ENCODE results near the gene PGF.
A peak's percentile ranks its signal among the peaks of the same experiment; 100 is the strongest.

Gene PGF

DNA sequence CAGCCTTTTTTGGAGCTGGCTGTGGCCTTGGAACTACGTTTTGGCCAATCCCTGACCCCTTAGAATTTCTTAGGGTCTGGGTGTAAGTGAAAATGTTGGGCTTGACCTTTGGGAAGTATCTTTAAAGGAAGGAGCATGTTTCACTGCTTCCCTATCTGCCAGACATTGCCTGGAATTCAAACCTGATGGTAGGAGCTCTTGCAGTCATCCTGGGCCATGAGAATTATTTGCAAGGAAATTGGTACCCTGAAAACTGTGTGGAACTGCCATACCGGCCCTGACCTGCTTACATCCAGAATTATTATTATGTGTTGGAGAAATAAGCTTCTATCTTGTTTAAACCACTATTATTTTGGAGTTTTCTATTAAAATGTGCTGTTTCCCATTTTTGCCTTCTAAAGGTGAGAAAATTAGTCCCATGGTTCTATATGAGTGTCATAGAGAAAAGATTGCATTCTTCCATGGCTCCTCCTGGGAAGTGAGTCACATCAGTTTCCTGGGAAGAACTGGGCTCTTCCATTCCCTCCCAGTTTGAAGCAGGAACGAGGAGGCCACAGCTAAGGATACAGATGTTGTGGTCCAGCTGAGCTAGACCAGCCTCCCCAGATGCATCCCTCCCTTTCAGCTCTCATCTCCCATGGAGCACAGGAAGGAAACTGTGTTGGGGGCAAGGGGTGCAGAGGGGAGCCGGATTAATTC is 9.5 kb upstream of the PGF start:
- no peak overlapping the region for H3K27ac ChIP-seq (replicated peaks; ENCODE audit: low read length)
- H3K18ac ChIP-seq (ENCODE audit: low read length), result peak overlapping the region; percentile 27
- no peak overlapping the region for H3K23ac ChIP-seq (ENCODE audit: low read depth, low read length, poor library complexity)
- H3K4me2 ChIP-seq (ENCODE audit: insufficient read depth, low read length, poor library complexity, severe bottlenecking), result no peak overlapping the region
- no peaks in the 10 kb centered on the region for H3K36me3 ChIP-seq (replicated peaks in 1 of 2; ENCODE audit: control insufficient read depth in 2 of 2, insufficient read depth in 2 of 2, low read length in 2 of 2)
- no peak overlapping the region for H3K4me3 ChIP-seq (ENCODE audit: low read length in 2 of 2)
- no peaks in the 10 kb centered on the region for H3K79me1 ChIP-seq (ENCODE audit: low read depth, low read length)
- no CpG with 5 or more reads among the region's 4 CpGs for WGBS, 2 donors (ENCODE audit: extremely low coverage in 2 of 2, insufficient read length in 2 of 2, insufficient replicate concordance in 1 of 2)
- no peak overlapping the region for H3K4ac ChIP-seq (ENCODE audit: low read length)
- H4K91ac ChIP-seq (ENCODE audit: low read depth, low read length, poor library complexity), result no peak overlapping the region
- no peaks in the 10 kb centered on the region for H3K9me3 ChIP-seq (replicated peaks in 1 of 2; ENCODE audit: control insufficient read depth in 2 of 2, insufficient read depth in 1 of 2, low read depth in 1 of 2, low read length in 2 of 2)
- H2BK15ac ChIP-seq (ENCODE audit: low read length), result no peak overlapping the region
- no peaks in the 10 kb centered on the region for H3K27me3 ChIP-seq (ENCODE audit: control insufficient read depth in 3 of 3, insufficient read depth in 3 of 3, low read depth in 1 of 3, low read length in 3 of 3)
- no peak overlapping the region for H2AFZ ChIP-seq (ENCODE audit: low read length)
- no peak overlapping the region for H3K9ac ChIP-seq (ENCODE audit: low read depth, low read length, poor library complexity)
- H2BK12ac ChIP-seq (ENCODE audit: low read length), result no peak overlapping the region
- DNase-seq (ENCODE audit: low spot score), result no peak
- H4K8ac ChIP-seq (ENCODE audit: low read depth, low read length), result no peak overlapping the region
- H2BK5ac ChIP-seq (ENCODE audit: low read length), result no peak overlapping the region
- H2BK120ac ChIP-seq (ENCODE audit: low read depth, low read length), result no peak overlapping the region
- H3K14ac ChIP-seq (ENCODE audit: low read length), result no peak overlapping the region
- peak overlapping the region; percentile 32 for H2AK5ac ChIP-seq (ENCODE audit: low read depth, low read length)
- H3K4me1 ChIP-seq (ENCODE audit: control insufficient read depth in 2 of 2, insufficient read depth in 1 of 2, low read depth in 1 of 2, low read length in 2 of 2), result peaks cover 14 to 19% of the 10 kb centered on the region in 2 donors

DNA sequence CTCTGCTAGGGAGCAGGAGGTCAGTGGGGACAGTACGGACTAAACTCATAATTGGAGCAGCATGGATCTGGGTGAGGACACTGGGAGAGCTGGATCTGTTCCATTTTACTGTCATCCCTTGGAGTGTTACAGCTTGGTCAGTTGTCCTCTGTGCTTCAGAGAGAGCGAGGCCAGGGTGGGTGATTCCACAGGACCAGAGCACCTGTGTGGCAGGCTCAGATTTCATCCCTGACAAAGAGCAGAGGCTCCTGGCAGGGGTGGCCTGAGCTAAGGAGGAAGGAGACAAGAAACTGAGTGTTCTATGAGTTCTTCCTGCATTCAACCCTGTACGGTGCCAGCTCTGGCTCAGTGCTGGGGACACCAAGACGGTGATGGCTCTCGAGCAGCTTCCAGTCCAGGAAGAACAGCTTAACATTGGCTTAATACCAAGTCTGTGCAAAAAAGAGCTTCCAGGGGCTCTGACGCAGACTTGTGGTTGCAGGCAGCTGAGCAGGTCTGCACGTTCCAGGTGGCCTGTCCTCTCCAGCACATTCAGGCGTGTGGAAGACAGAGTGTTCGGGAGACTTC is 8.4 kb upstream of the PGF start:
- no peaks in the 10 kb centered on the region for H3K9me3 ChIP-seq (replicated peaks in 1 of 2; ENCODE audit: control insufficient read depth in 2 of 2, insufficient read depth in 1 of 2, low read depth in 1 of 2, low read length in 2 of 2)
- H4K91ac ChIP-seq (ENCODE audit: low read depth, low read length, poor library complexity), result no peak overlapping the region
- H3K4me2 ChIP-seq (ENCODE audit: insufficient read depth, low read length, poor library complexity, severe bottlenecking), result no peak overlapping the region
- H3K4me3 ChIP-seq (ENCODE audit: low read length in 2 of 2), result no peak overlapping the region
- H3K14ac ChIP-seq (ENCODE audit: low read length), result no peak overlapping the region
- peak overlapping the region; percentile 44 for H2AK5ac ChIP-seq (ENCODE audit: low read depth, low read length)
- no peak overlapping the region for H2BK120ac ChIP-seq (ENCODE audit: low read depth, low read length)
- no peaks in the 10 kb centered on the region for H3K27me3 ChIP-seq (ENCODE audit: control insufficient read depth in 3 of 3, insufficient read depth in 3 of 3, low read depth in 1 of 3, low read length in 3 of 3)
- peaks cover 14 to 19% of the 10 kb centered on the region in 2 donors for H3K4me1 ChIP-seq (ENCODE audit: control insufficient read depth in 2 of 2, insufficient read depth in 1 of 2, low read depth in 1 of 2, low read length in 2 of 2)
- H2BK15ac ChIP-seq (ENCODE audit: low read length), result peak overlapping the region; percentile 83
- peak overlapping the region; percentile 75 for H3K18ac ChIP-seq (ENCODE audit: low read length)
- no peaks in the 10 kb centered on the region for H3K36me3 ChIP-seq (replicated peaks in 1 of 2; ENCODE audit: control insufficient read depth in 2 of 2, insufficient read depth in 2 of 2, low read length in 2 of 2)
- peak overlapping the region; percentile 79 for H4K8ac ChIP-seq (ENCODE audit: low read depth, low read length)
- H3K23ac ChIP-seq (ENCODE audit: low read depth, low read length, poor library complexity), result no peak overlapping the region
- no peak overlapping the region for H3K4ac ChIP-seq (ENCODE audit: low read length)
- H3K9ac ChIP-seq (ENCODE audit: low read depth, low read length, poor library complexity), result no peak overlapping the region
- WGBS, 2 donors (ENCODE audit: extremely low coverage in 2 of 2, insufficient read length in 2 of 2, insufficient replicate concordance in 1 of 2), result no CpG with 5 or more reads among the region's 9 CpGs
- peak overlapping the region; percentile 42 for H2BK5ac ChIP-seq (ENCODE audit: low read length)
- peak overlapping the region; percentile 57 for H2AFZ ChIP-seq (ENCODE audit: low read length)
- no peaks in the 10 kb centered on the region for H3K79me1 ChIP-seq (ENCODE audit: low read depth, low read length)
- peak overlapping the region; percentile 75 for H2BK12ac ChIP-seq (ENCODE audit: low read length)
- no peak overlapping the region for H3K27ac ChIP-seq (replicated peaks; ENCODE audit: low read length)
- DNase-seq (ENCODE audit: low spot score), result no peak

- Histone ChIP-seq H3K27ac (replicated peaks; ENCODE audit: low read length) (no peak overlapping the region), H3K4me2 (ENCODE audit: insufficient read depth, low read length, poor library complexity, severe bottlenecking) (no peak overlapping the region), H3K4ac (ENCODE audit: low read length) (no peak overlapping the region), H2AK5ac (ENCODE audit: low read depth, low read length) (peak overlapping the region; percentile 60), H4K91ac (ENCODE audit: low read depth, low read length, poor library complexity) (no peak overlapping the region), H3K18ac (ENCODE audit: low read length) (peak overlapping the region; percentile 75), H3K4me1 (ENCODE audit: control insufficient read depth in 2 of 2, insufficient read depth in 1 of 2, low read depth in 1 of 2, low read length in 2 of 2) (peaks cover 14 to 19% of the 10 kb centered on the region in 2 donors), H2BK120ac (ENCODE audit: low read depth, low read length) (no peak overlapping the region), H3K36me3 (replicated peaks in 1 of 2; ENCODE audit: control insufficient read depth in 2 of 2, insufficient read depth in 2 of 2, low read length in 2 of 2) (no peaks in the 10 kb centered on the region), H3K23ac (ENCODE audit: low read depth, low read length, poor library complexity) (no peak overlapping the region), H2AFZ (ENCODE audit: low read length) (peak overlapping the region; percentile 57), H2BK5ac (ENCODE audit: low read length) (peak overlapping the region; percentile 42), H3K79me1 (ENCODE audit: low read depth, low read length) (no peaks in the 10 kb centered on the region), H3K14ac (ENCODE audit: low read length) (peak overlapping the region; percentile 25), H3K27me3 (ENCODE audit: control insufficient read depth in 3 of 3, insufficient read depth in 3 of 3, low read depth in 1 of 3, low read length in 3 of 3) (no peaks in the 10 kb centered on the region), H3K9ac (ENCODE audit: low read depth, low read length, poor library complexity) (no peak overlapping the region), H2BK12ac (ENCODE audit: low read length) (peak overlapping the region; percentile 26), H4K8ac (ENCODE audit: low read depth, low read length) (no peak overlapping the region), H2BK15ac (ENCODE audit: low read length) (peak overlapping the region; percentile 83), H3K9me3 (replicated peaks in 1 of 2; ENCODE audit: control insufficient read depth in 2 of 2, insufficient read depth in 1 of 2, low read depth in 1 of 2, low read length in 2 of 2) (no peaks in the 10 kb centered on the region), H3K4me3 (ENCODE audit: low read length in 2 of 2) (no peak overlapping the region)
- no CpG with 5 or more reads among the region's 12 CpGs for WGBS, 2 donors (ENCODE audit: extremely low coverage in 2 of 2, insufficient read length in 2 of 2, insufficient replicate concordance in 1 of 2)
- DNase-seq (ENCODE audit: low spot score), result no peak
Observed at GRCh38 chr14:74963178-74963704, 7.8 kb upstream of the PGF start.

DNA sequence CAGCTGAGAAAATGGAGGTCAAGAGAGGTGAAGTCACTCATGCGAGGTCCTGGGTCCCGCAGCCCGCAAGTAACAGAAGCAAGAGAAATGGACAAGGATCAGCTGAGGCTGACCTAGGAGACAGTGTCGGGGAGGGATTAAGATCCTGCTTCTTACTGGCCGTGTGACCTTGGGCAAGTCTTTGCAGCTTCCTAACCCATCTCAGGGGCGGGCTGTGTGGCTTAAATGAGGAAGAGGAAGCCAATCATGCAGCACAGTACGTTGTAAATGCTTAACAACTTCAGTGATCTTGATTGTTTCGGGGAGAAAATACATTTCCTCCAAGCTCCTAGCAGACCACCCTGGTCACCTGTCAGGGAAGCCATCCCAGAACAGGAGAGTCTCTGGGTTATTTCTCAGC is 7.1 kb upstream of the PGF start:
- WGBS, 2 donors (ENCODE audit: extremely low coverage in 2 of 2, insufficient read length in 2 of 2, insufficient replicate concordance in 1 of 2), result no CpG with 5 or more reads among the region's 8 CpGs
- no peak overlapping the region for H3K18ac ChIP-seq (ENCODE audit: low read length)
- H2BK12ac ChIP-seq (ENCODE audit: low read length), result no peak overlapping the region
- no peak overlapping the region for H3K27ac ChIP-seq (replicated peaks; ENCODE audit: low read length)
- no peak overlapping the region for H4K8ac ChIP-seq (ENCODE audit: low read depth, low read length)
- H3K23ac ChIP-seq (ENCODE audit: low read depth, low read length, poor library complexity), result peak overlapping the region; percentile 9
- no peaks in the 10 kb centered on the region for H3K27me3 ChIP-seq (ENCODE audit: control insufficient read depth in 3 of 3, insufficient read depth in 3 of 3, low read depth in 1 of 3, low read length in 3 of 3)
- H3K14ac ChIP-seq (ENCODE audit: low read length), result no peak overlapping the region
- no peak overlapping the region for H2BK120ac ChIP-seq (ENCODE audit: low read depth, low read length)
- peak overlapping the region; percentile 60 for H2AK5ac ChIP-seq (ENCODE audit: low read depth, low read length)
- H3K79me1 ChIP-seq (ENCODE audit: low read depth, low read length), result no peaks in the 10 kb centered on the region
- H2AFZ ChIP-seq (ENCODE audit: low read length), result no peak overlapping the region
- no peak overlapping the region for H3K9ac ChIP-seq (ENCODE audit: low read depth, low read length, poor library complexity)
- DNase-seq (ENCODE audit: low spot score), result no peak
- no peak overlapping the region for H2BK15ac ChIP-seq (ENCODE audit: low read length)
- no peak overlapping the region for H3K4me2 ChIP-seq (ENCODE audit: insufficient read depth, low read length, poor library complexity, severe bottlenecking)
- H2BK5ac ChIP-seq (ENCODE audit: low read length), result no peak overlapping the region
- H3K36me3 ChIP-seq (replicated peaks in 1 of 2; ENCODE audit: control insufficient read depth in 2 of 2, insufficient read depth in 2 of 2, low read length in 2 of 2), result no peaks in the 10 kb centered on the region
- H3K4me3 ChIP-seq (ENCODE audit: low read length in 2 of 2), result no peak overlapping the region
- peaks cover 14 to 19% of the 10 kb centered on the region in 2 donors for H3K4me1 ChIP-seq (ENCODE audit: control insufficient read depth in 2 of 2, insufficient read depth in 1 of 2, low read depth in 1 of 2, low read length in 2 of 2)
- no peak overlapping the region for H3K4ac ChIP-seq (ENCODE audit: low read length)
- H4K91ac ChIP-seq (ENCODE audit: low read depth, low read length, poor library complexity), result no peak overlapping the region
- H3K9me3 ChIP-seq (replicated peaks in 1 of 2; ENCODE audit: control insufficient read depth in 2 of 2, insufficient read depth in 1 of 2, low read depth in 1 of 2, low read length in 2 of 2), result no peaks in the 10 kb centered on the region
